ENCODE data around the gene TNNI3K. TPM values are rescaled to one million over a fixed set of nuclear protein-coding genes. Genes with fewer than 3 reads are reported as not detected.

TNNI3K gene
- total RNA-seq, 2 donors from 2014 or later: 0.50 TPM; not detected in 1

GRCh38 chr1:74375376-74375775, 140.2 kb downstream of the TNNI3K start:
- Mint-ChIP-seq H3K27ac (no peak overlapping the region), H3K4me3 (no peak overlapping the region), H3K36me3 (ENCODE audit: low read depth) (no peaks in the 10 kb centered on the region), H3K4me1 (no peaks in the 10 kb centered on the region), H3K27me3 (no peaks in the 10 kb centered on the region)
- H3K9me3 ChIP-seq (ENCODE audit: control insufficient read depth, low read length, poor library complexity, severe bottlenecking): no peaks in the 10 kb centered on the region
- ATAC-seq (no peak), DNase-seq (no peak)

GRCh38 chr1:74380252-74380651, 145.1 kb downstream of the TNNI3K start:
- Mint-ChIP-seq H3K27ac (no peak overlapping the region), H3K27me3 (peaks cover 4% of the 10 kb centered on the region), H3K36me3 (ENCODE audit: low read depth) (no peaks in the 10 kb centered on the region), H3K4me1 (no peaks in the 10 kb centered on the region), H3K4me3 (no peak overlapping the region)
- no peaks in the 10 kb centered on the region for H3K9me3 ChIP-seq (ENCODE audit: control insufficient read depth, low read length, poor library complexity, severe bottlenecking)
- DNase-seq (no peak), ATAC-seq (no peak)

- ATAC-seq: no peak
- no peaks in the 10 kb centered on the region for H3K9me3 ChIP-seq (ENCODE audit: control insufficient read depth, low read length, poor library complexity, severe bottlenecking)
- H3K27me3 Mint-ChIP-seq: peaks cover 7% of the 10 kb centered on the region
- no peak for DNase-seq
- H3K4me1 Mint-ChIP-seq: no peaks in the 10 kb centered on the region
- no peak overlapping the region for H3K27ac Mint-ChIP-seq
- no peak overlapping the region for H3K4me3 Mint-ChIP-seq
- H3K36me3 Mint-ChIP-seq (ENCODE audit: low read depth): no peaks in the 10 kb centered on the region
Measured at GRCh38 chr1:74388855-74389254, 153.7 kb downstream of the TNNI3K start.

GRCh38 chr1:74392186-74392585, 157.0 kb downstream of the TNNI3K start:
- no peaks in the 10 kb centered on the region for H3K36me3 Mint-ChIP-seq (ENCODE audit: low read depth)
- H3K4me3 Mint-ChIP-seq: no peak overlapping the region
- DNase-seq (no peak), ATAC-seq (no peak)
- no peaks in the 10 kb centered on the region for H3K4me1 Mint-ChIP-seq
- H3K27me3 Mint-ChIP-seq: no peaks in the 10 kb centered on the region
- H3K9me3 ChIP-seq (ENCODE audit: control insufficient read depth, low read length, poor library complexity, severe bottlenecking): no peaks in the 10 kb centered on the region
- no peak overlapping the region for H3K27ac Mint-ChIP-seq

- no peaks in the 10 kb centered on the region for H3K9me3 ChIP-seq (ENCODE audit: control insufficient read depth, low read length, poor library complexity, severe bottlenecking)
- Mint-ChIP-seq H3K27me3 (no peaks in the 10 kb centered on the region), H3K36me3 (ENCODE audit: low read depth) (peaks cover under 1% of the 10 kb centered on the region), H3K4me1 (no peaks in the 10 kb centered on the region), H3K4me3 (no peak overlapping the region), H3K27ac (no peak overlapping the region)
- ATAC-seq (no peak), DNase-seq (no peak)
Measured at GRCh38 chr1:74392840-74393239, 157.7 kb downstream of the TNNI3K start.

GRCh38 chr1:74395571-74395970, 160.4 kb downstream of the TNNI3K start:
- no peaks in the 10 kb centered on the region for H3K4me1 Mint-ChIP-seq
- H3K27me3 Mint-ChIP-seq: no peaks in the 10 kb centered on the region
- H3K4me3 Mint-ChIP-seq: no peak overlapping the region
- no peaks in the 10 kb centered on the region for H3K9me3 ChIP-seq (ENCODE audit: control insufficient read depth, low read length, poor library complexity, severe bottlenecking)
- no peak overlapping the region for H3K27ac Mint-ChIP-seq
- no peak for DNase-seq
- peaks cover 2% of the 10 kb centered on the region for H3K36me3 Mint-ChIP-seq (ENCODE audit: low read depth)
- ATAC-seq: no peak

GRCh38 chr1:74396462-74396861, 161.3 kb downstream of the TNNI3K start:
- H3K4me1 Mint-ChIP-seq: no peaks in the 10 kb centered on the region
- peaks cover 2% of the 10 kb centered on the region for H3K36me3 Mint-ChIP-seq (ENCODE audit: low read depth)
- no peak overlapping the region for H3K27ac Mint-ChIP-seq
- H3K4me3 Mint-ChIP-seq: no peak overlapping the region
- ATAC-seq: no peak
- no peaks in the 10 kb centered on the region for H3K9me3 ChIP-seq (ENCODE audit: control insufficient read depth, low read length, poor library complexity, severe bottlenecking)
- no peak for DNase-seq
- H3K27me3 Mint-ChIP-seq: no peaks in the 10 kb centered on the region

- Mint-ChIP-seq H3K36me3 (ENCODE audit: low read depth) (peaks cover 2% of the 10 kb centered on the region), H3K27ac (no peak overlapping the region), H3K4me1 (no peaks in the 10 kb centered on the region), H3K4me3 (no peak overlapping the region), H3K27me3 (no peaks in the 10 kb centered on the region)
- ATAC-seq (no peak), DNase-seq (no peak)
- no peaks in the 10 kb centered on the region for H3K9me3 ChIP-seq (ENCODE audit: control insufficient read depth, low read length, poor library complexity, severe bottlenecking)
Measured at GRCh38 chr1:74396933-74397332, 161.7 kb downstream of the TNNI3K start.

- Mint-ChIP-seq H3K4me3 (no peak overlapping the region), H3K4me1 (no peaks in the 10 kb centered on the region), H3K27ac (no peak overlapping the region), H3K36me3 (ENCODE audit: low read depth) (peaks cover 2% of the 10 kb centered on the region), H3K27me3 (no peaks in the 10 kb centered on the region)
- H3K9me3 ChIP-seq (ENCODE audit: control insufficient read depth, low read length, poor library complexity, severe bottlenecking): no peaks in the 10 kb centered on the region
- ATAC-seq (no peak), DNase-seq (no peak)
Measured at GRCh38 chr1:74399249-74399648, 164.1 kb downstream of the TNNI3K start.

- Mint-ChIP-seq H3K4me1 (no peaks in the 10 kb centered on the region), H3K27me3 (no peaks in the 10 kb centered on the region), H3K36me3 (ENCODE audit: low read depth) (peaks cover 2% of the 10 kb centered on the region), H3K27ac (no peak overlapping the region), H3K4me3 (no peak overlapping the region)
- ATAC-seq (no peak), DNase-seq (no peak)
- H3K9me3 ChIP-seq (ENCODE audit: control insufficient read depth, low read length, poor library complexity, severe bottlenecking): no peaks in the 10 kb centered on the region
Measured at GRCh38 chr1:74402873-74403272, 167.7 kb downstream of the TNNI3K start.

GRCh38 chr1:74403606-74404005, 168.4 kb downstream of the TNNI3K start:
- Mint-ChIP-seq H3K4me1 (no peaks in the 10 kb centered on the region), H3K27me3 (no peaks in the 10 kb centered on the region), H3K36me3 (ENCODE audit: low read depth) (no peaks in the 10 kb centered on the region), H3K4me3 (no peak overlapping the region), H3K27ac (no peak overlapping the region)
- DNase-seq (no peak), ATAC-seq (no peak)
- H3K9me3 ChIP-seq (ENCODE audit: control insufficient read depth, low read length, poor library complexity, severe bottlenecking): no peaks in the 10 kb centered on the region

- Mint-ChIP-seq H3K36me3 (ENCODE audit: low read depth) (no peaks in the 10 kb centered on the region), H3K4me3 (no peak overlapping the region), H3K27me3 (no peaks in the 10 kb centered on the region), H3K4me1 (no peaks in the 10 kb centered on the region), H3K27ac (no peak overlapping the region)
- ATAC-seq (no peak), DNase-seq (no peak)
- no peaks in the 10 kb centered on the region for H3K9me3 ChIP-seq (ENCODE audit: control insufficient read depth, low read length, poor library complexity, severe bottlenecking)
Measured at GRCh38 chr1:74406759-74407158, 171.6 kb downstream of the TNNI3K start.

GRCh38 chr1:74407902-74408301, 172.7 kb downstream of the TNNI3K start:
- ATAC-seq (no peak), DNase-seq (no peak)
- no peaks in the 10 kb centered on the region for H3K27me3 Mint-ChIP-seq
- no peaks in the 10 kb centered on the region for H3K36me3 Mint-ChIP-seq (ENCODE audit: low read depth)
- no peaks in the 10 kb centered on the region for H3K4me1 Mint-ChIP-seq
- no peaks in the 10 kb centered on the region for H3K9me3 ChIP-seq (ENCODE audit: control insufficient read depth, low read length, poor library complexity, severe bottlenecking)
- H3K27ac Mint-ChIP-seq: no peak overlapping the region
- no peak overlapping the region for H3K4me3 Mint-ChIP-seq

GRCh38 chr1:74412244-74412643, 177.1 kb downstream of the TNNI3K start:
- H3K9me3 ChIP-seq (ENCODE audit: control insufficient read depth, low read length, poor library complexity, severe bottlenecking): no peaks in the 10 kb centered on the region
- no peak overlapping the region for H3K4me3 Mint-ChIP-seq
- H3K27ac Mint-ChIP-seq: no peak overlapping the region
- H3K27me3 Mint-ChIP-seq: no peaks in the 10 kb centered on the region
- H3K4me1 Mint-ChIP-seq: no peaks in the 10 kb centered on the region
- DNase-seq (no peak), ATAC-seq (no peak)
- no peaks in the 10 kb centered on the region for H3K36me3 Mint-ChIP-seq (ENCODE audit: low read depth)

- DNase-seq (no peak), ATAC-seq (no peak)
- Mint-ChIP-seq H3K27me3 (no peaks in the 10 kb centered on the region), H3K27ac (no peak overlapping the region), H3K4me3 (no peak overlapping the region), H3K36me3 (ENCODE audit: low read depth) (no peaks in the 10 kb centered on the region), H3K4me1 (no peaks in the 10 kb centered on the region)
- H3K9me3 ChIP-seq (ENCODE audit: control insufficient read depth, low read length, poor library complexity, severe bottlenecking): no peaks in the 10 kb centered on the region
Measured at GRCh38 chr1:74415935-74416334, 180.7 kb downstream of the TNNI3K start.
